Transverse colon (tissue), 4 donors: Measurements from ENCODE around the gene FRAS1.

Experiments
- CTCF ChIP-seq, 5 experiments: fragments of 200-600 bp in 3 of 5; fragments of 450-650 bp in 2 of 5; sonication (generic) in 3 of 5; IDR thresholded peaks; 1 replicate in 2 of 5; 2 replicates in 3 of 5; pipeline ENCODE4 v1.5.1; 2016 to 2017; ENCODE audit warnings: antibody characterized with exemption in 5 of 5, inconsistent platforms in 3 of 5, mild to moderate bottlenecking in 2 of 5, moderate library complexity in 1 of 5
- EP300 ChIP-seq: sonication (generic); formaldehyde crosslinking; IDR thresholded peaks from one replicate; pipeline ENCODE4 v1.6.1; 2017; ENCODE audit warnings: antibody characterized with exemption, low read depth
- POLR2A ChIP-seq: fragments of 450-650 bp; IDR thresholded peaks from one replicate; pipeline ENCODE4 v1.6.1; 2016; ENCODE audit warnings: antibody characterized with exemption, mild to moderate bottlenecking, moderate library complexity
- POLR2AphosphoS5 ChIP-seq, 3 donors: sonication (generic); formaldehyde crosslinking; IDR thresholded peaks; one replicate each; pipeline ENCODE4 v1.6.1; 2016; ENCODE audit warnings: antibody characterized with exemption in 3 of 3

GRCh38 chr4:78129383-78130108, 72.4 kb downstream of the FRAS1 start:
- TF ChIP-seq POLR2A (no peak), POLR2AphosphoS5 (IDR thresholded peaks at IDR 0.05) (no peak), CTCF (IDR thresholded peaks at IDR 0.05) (no peak), EP300 (no peak)
